Gastroesophageal sphincter (tissue), 3 donors: Measurements from ENCODE around the gene PARD3.

Source experiments
- EP300 ChIP-seq: sonication (generic); formaldehyde crosslinking; IDR thresholded peaks from one replicate; pipeline ENCODE4 v1.6.1; 2017; ENCODE audit warnings: antibody characterized with exemption, mild to moderate bottlenecking
- POLR2A ChIP-seq, 2 donors: fragments of 450-650 bp; IDR thresholded peaks; one replicate each; pipeline ENCODE4 v1.6.1; 2017; ENCODE audit warnings: antibody characterized with exemption in 2 of 2, mild to moderate bottlenecking in 2 of 2, moderate library complexity in 1 of 2
- POLR2AphosphoS5 ChIP-seq: sonication (generic); formaldehyde crosslinking; IDR thresholded peaks from one replicate; pipeline ENCODE4 v1.6.1; 2017; ENCODE audit warnings: antibody characterized with exemption
- TF ChIP-seq, protein P1 (sequence below), 4 experiments: fragments of 200-600 bp in 2 of 4; fragments of 450-650 bp in 2 of 4; sonication (generic) in 1 of 4; IDR thresholded peaks; one replicate each; pipeline ENCODE4 v1.5.1; 2017 to 2019; ENCODE audit warnings: antibody characterized with exemption in 4 of 4, mild to moderate bottlenecking in 2 of 4, moderate library complexity in 2 of 4

DNA sequence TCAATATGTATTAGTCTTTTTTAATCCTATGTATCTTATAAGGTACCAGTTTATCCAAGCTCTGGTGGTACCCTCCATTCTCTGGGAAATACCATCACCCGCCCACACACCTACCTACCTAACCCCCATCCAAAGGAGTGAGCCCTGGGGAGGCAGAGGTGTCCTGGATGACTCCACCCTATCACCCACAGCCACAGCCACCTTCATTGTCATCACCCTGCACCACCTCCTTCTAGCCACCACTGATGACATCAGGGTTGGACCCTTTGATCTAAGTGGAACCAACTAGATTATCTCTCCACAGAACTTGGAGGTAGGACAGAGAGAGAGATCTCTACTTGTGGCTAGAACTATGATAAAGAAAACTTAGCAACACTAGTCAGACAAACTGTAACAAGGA is 259.4 kb downstream of the PARD3 start:
- TF ChIP-seq, protein P1, sequence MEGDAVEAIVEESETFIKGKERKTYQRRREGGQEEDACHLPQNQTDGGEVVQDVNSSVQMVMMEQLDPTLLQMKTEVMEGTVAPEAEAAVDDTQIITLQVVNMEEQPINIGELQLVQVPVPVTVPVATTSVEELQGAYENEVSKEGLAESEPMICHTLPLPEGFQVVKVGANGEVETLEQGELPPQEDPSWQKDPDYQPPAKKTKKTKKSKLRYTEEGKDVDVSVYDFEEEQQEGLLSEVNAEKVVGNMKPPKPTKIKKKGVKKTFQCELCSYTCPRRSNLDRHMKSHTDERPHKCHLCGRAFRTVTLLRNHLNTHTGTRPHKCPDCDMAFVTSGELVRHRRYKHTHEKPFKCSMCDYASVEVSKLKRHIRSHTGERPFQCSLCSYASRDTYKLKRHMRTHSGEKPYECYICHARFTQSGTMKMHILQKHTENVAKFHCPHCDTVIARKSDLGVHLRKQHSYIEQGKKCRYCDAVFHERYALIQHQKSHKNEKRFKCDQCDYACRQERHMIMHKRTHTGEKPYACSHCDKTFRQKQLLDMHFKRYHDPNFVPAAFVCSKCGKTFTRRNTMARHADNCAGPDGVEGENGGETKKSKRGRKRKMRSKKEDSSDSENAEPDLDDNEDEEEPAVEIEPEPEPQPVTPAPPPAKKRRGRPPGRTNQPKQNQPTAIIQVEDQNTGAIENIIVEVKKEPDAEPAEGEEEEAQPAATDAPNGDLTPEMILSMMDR (IDR thresholded peaks at IDR 0.05): no peak
- TF ChIP-seq POLR2AphosphoS5: no peak
- TF ChIP-seq EP300: no peak
- TF ChIP-seq POLR2A (IDR thresholded peaks at IDR 0.05): no peak
